SK-N-SH (cell line): Measurements from ENCODE around the gene ZNF865.

Experiments
- CHD2 ChIP-seq: fragments of 150-350 bp; IDR thresholded peaks from 2 replicates; pipeline ENCODE4 v1.6.1; 2018; ENCODE audit warnings: low read length; ENCODE audit not compliant: partially characterized antibody
- CTCF ChIP-seq: fragments of 200-600 bp; sonication (generic); IDR thresholded peaks from 2 replicates; pipeline ENCODE4 v1.6.1; 2017; ENCODE audit warnings: antibody characterized with exemption, mild to moderate bottlenecking, moderate library complexity
- FOSL2 ChIP-seq: IDR thresholded peaks from 2 replicates; pipeline ENCODE4 v1.4.0; 2012; ENCODE audit warnings: low read depth, mild to moderate bottlenecking, moderate library complexity, borderline replicate concordance
- GABPA ChIP-seq: IDR thresholded peaks from 2 replicates; pipeline ENCODE4 v1.4.0; 2012; ENCODE audit warnings: low read depth, mild to moderate bottlenecking
- MEF2A ChIP-seq: IDR thresholded peaks from 2 replicates; pipeline ENCODE4 v1.4.0; 2012; ENCODE audit warnings: low read depth, borderline replicate concordance
- POLR2AphosphoS5 ChIP-seq: IDR thresholded peaks from 2 replicates; pipeline ENCODE4 v1.6.1; 2012; ENCODE audit warnings: low read depth, low read length
- RCOR1 ChIP-seq: fragments of 150-350 bp; IDR thresholded peaks from 2 replicates; pipeline ENCODE4 v1.6.1; 2017; ENCODE audit warnings: antibody characterized with exemption, low read length
- REST ChIP-seq: IDR thresholded peaks from 2 replicates; pipeline ENCODE4 v1.6.1; 2012; ENCODE audit warnings: mild to moderate bottlenecking, low read depth, low read length, moderate library complexity
- RFX5 ChIP-seq: IDR thresholded peaks from 2 replicates; pipeline ENCODE4 v1.6.1; 2012; ENCODE audit warnings: mild to moderate bottlenecking, improper control_type of control experiment, low read length
- SIN3A ChIP-seq: IDR thresholded peaks from 2 replicates; pipeline ENCODE4 v1.6.1; 2012; ENCODE audit warnings: low read depth, mild to moderate bottlenecking, low read length, moderate library complexity, borderline replicate concordance
- SMC3 ChIP-seq: IDR thresholded peaks from 2 replicates; pipeline ENCODE4 v1.6.1; 2012; ENCODE audit warnings: low read depth, low read length, improper control_type of control experiment
- TAF1 ChIP-seq: IDR thresholded peaks from 2 replicates; pipeline ENCODE4 v1.6.1; 2012; ENCODE audit warnings: low read depth, mild to moderate bottlenecking, low read length, moderate library complexity, borderline replicate concordance
- TEAD4 ChIP-seq: IDR thresholded peaks from 2 replicates; pipeline ENCODE4 v1.4.0; 2012; ENCODE audit warnings: mild to moderate bottlenecking, borderline replicate concordance; ENCODE audit not compliant: insufficient read depth

- TF ChIP-seq CTCF (no peak), SIN3A (no peak), TEAD4 (no peak), TAF1 (no peak), RCOR1 (no peak), MEF2A (no peak), REST (no peak), SMC3 (no peak), GABPA (peak; percentile 85), FOSL2 (no peak), POLR2AphosphoS5 (no peak; the same call in 1 of the 2 replicates), CHD2 (no peak), RFX5 (no peak)
Observed at GRCh38 chr19:55605207-55605636, 225 bp upstream of the ZNF865 start.
